Activated T-helper 1 cell treated with anti-CD3 and anti-CD28 coated beads, Interleukin-12 subunit alpha, Interleukin-12 subunit beta, Interleukin-2, Interleukin-4 antibody, amounts not matched to agents 30 ng/mL and 10 ng/mL and 1 ng/mL, durations not matched to agents 14 hours and 24 hours and 36 hours (primary cell): ENCODE data around the gene LEMD3. TPM values are rescaled to one million over a fixed set of nuclear protein-coding genes. Genes with fewer than 3 reads are reported as not detected.

Experiments
- DNase-seq: peaks from one replicate; pipeline ENCODE4 v3.0.0; 2021; ENCODE audit warnings: low spot score
- H3K27ac Mint-ChIP-seq: one replicate; pipeline ENCODE4 v1.8.0; 2021; ENCODE audit warnings: mild to moderate bottlenecking, mixed read lengths
- H3K27me3 Mint-ChIP-seq: one replicate; pipeline ENCODE4 v1.8.0; 2022; ENCODE audit warnings: mild to moderate bottlenecking, moderate library complexity, mixed read lengths; ENCODE audit not compliant: insufficient read depth
- H3K36me3 Mint-ChIP-seq: one replicate; pipeline ENCODE4 v1.8.0; 2021; ENCODE audit warnings: low read depth, mixed read lengths
- H3K4me1 Mint-ChIP-seq: one replicate; pipeline ENCODE4 v1.8.0; 2021; ENCODE audit warnings: low read depth, mixed read lengths
- H3K4me3 Mint-ChIP-seq: one replicate; pipeline ENCODE4 v1.8.0; 2021; ENCODE audit warnings: mild to moderate bottlenecking, moderate library complexity, mixed read lengths
- H3K9me3 Mint-ChIP-seq: one replicate; pipeline ENCODE4 v1.8.0; 2021; ENCODE audit warnings: mixed read lengths
- intact Hi-C: fragments of 100-400 bp; cut with micrococcal nuclease; formaldehyde crosslinking; loops from one replicate; pipeline ENCODE4 v1.15.1; 2024
- total RNA-seq: library from RNA; stranded (reverse); gene quantifications from 2 replicates; pipeline ENCODE4 v1.2.3, GENCODE V29; 2022

The LEMD3 gene
- total RNA-seq: 26.5 and 34.6 TPM in 2 replicates

DNA sequence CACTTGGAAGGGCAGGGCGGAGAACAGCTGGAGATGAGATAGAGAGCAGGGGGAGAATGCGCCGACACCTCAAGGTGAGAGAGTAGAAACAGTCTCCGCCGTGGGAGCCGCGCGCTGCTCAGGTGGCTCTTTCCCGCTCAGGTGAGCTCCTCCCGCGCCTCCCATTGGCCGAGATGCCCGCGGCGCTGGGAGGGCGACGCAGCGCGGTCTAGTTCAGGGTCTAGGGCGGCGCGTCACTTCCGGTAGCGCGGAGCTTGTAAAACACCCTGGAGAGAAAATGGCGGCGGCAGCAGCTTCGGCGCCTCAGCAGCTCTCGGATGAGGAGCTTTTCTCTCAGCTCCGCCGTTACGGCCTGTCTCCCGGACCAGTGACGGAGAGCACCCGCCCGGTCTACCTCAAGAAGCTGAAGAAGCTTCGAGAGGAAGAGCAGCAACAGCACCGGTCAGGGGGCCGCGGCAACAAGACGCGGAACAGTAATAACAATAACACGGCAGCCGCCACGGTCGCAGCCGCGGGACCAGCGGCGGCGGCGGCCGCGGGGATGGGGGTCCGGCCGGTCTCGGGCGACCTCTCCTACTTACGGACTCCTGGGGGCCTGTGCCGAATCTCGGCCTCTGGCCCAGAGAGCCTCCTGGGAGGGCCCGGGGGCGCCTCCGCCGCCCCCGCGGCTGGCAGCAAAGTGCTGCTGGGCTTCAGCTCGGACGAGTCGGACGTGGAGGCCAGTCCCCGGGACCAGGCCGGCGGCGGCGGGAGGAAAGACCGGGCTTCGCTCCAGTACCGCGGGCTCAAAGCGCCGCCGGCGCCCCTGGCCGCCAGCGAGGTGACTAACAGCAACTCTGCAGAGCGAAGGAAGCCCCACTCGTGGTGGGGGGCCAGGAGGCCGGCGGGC is at the start of gene LEMD3:
Gene LEMD3, plus strand, starts transcription at position 264 of the 889 bp plus-strand sequence. Its CDS starts 14 bp downstream, at position 278.
- H3K9me3 Mint-ChIP-seq: no peaks in the 10 kb centered on the region
- intact Hi-C loops: loop anchor here (1.0 to 10.0 kb wide), 11 partner anchors 13 to 1135 kb away; partner anchors contain the start of genes HELB, KICS2, LLPH and TBK1
- peak within 1 kb of the TSS; percentile 99 for H3K4me3 Mint-ChIP-seq
- peak; percentile 91 for DNase-seq
- H3K27ac Mint-ChIP-seq: peak within 1 kb of the TSS; percentile 94
- H3K27me3 Mint-ChIP-seq: peaks cover 5% of the 10 kb centered on the region
- peaks cover 7% of the 10 kb centered on the region for H3K4me1 Mint-ChIP-seq
- H3K36me3 Mint-ChIP-seq: peaks cover 15% of the 10 kb centered on the region

DNA sequence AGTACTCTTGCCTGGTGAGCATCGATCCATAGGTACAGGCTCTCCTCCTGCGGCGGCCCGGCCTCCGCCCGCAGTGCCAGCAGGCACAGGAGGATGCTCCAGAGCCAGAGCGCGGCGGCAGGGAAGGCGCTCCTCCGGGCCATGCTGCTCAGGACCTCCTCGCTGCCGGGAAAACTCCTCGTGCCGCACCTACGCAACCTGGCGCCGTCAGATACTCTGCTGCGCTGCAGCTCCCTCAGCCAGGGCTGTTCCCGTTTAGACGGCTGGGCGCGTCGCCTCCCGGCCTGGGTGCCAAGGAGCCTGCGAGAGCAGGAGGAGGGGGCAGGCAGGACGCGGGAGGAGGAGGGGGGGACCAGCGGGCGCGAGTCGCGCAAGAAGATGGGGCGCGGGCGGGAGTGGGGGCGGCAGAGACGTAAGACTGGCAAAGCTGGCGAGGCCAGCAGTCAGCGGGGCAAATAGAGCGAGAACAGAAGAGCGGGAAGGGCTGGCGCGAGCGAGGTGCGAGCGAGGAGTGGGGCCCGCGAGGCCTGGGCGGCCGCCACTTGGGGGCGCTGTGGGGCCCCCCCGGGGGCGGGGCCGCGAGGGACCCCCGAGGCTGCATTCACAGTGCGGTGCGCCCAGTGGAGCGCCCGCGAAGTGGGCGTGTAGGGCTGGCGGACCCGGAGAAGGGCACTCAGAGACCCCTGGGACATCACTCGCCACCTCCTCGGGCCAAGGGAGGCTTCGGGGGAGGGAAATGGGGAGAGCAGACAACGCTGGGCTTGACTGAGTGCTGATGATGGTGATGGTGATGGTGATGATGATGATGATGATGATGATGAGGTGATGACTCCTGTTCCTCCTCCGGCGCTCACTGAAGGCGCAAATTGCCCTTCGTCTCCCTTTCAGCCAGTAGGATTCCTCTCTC is 48.1 kb upstream of the LEMD3 start, which contains the start of gene WIF1:
Gene WIF1, minus strand, starts transcription at position 257 of the 907 bp plus-strand sequence. Its CDS starts 114 bp downstream, at position 143.
- intact Hi-C loops: loop anchor here (1.0 to 5.0 kb wide), 2 partner anchors 46 to 111 kb away; partner anchors contain the start of gene LEMD3
- Mint-ChIP-seq H3K27me3 (peaks cover 30% of the 10 kb centered on the region), H3K36me3 (no peaks in the 10 kb centered on the region), H3K9me3 (no peaks in the 10 kb centered on the region), H3K4me3 (peak within 1 kb of the TSS; percentile 46), H3K27ac (no peak within 1 kb of the TSS), H3K4me1 (no peaks in the 10 kb centered on the region)
- no peak for DNase-seq

DNA sequence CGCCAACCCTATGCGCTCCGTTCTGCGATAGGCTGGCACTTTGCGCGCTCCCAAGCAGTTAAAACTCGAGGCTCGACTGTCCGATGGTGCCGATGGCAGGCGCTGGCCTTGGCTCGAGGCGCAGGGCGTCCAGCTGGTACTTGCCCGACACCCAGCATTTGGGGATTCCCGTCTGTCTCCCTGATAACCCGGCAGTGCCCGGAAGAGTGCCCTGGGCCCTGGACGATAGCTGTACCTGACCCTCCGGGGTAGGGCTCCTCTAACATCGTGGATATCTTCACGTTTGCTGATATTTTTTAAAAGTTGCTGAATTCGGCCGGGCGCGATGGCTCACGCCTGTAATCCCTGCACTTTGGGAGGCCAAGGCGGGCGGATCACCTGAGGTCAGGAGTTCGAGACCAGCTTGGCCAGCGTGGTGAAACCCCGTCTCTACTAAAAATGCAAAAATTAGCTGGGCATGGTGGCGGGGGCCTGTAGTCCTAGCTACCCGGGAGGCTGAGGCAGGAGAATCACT is 47.4 kb upstream of the LEMD3 start:
- Mint-ChIP-seq H3K36me3 (no peaks in the 10 kb centered on the region), H3K9me3 (no peaks in the 10 kb centered on the region), H3K27ac (no peak overlapping the region), H3K4me3 (peak overlapping the region; percentile 33), H3K27me3 (peaks cover 30% of the 10 kb centered on the region), H3K4me1 (no peaks in the 10 kb centered on the region)
- no peak for DNase-seq
- intact Hi-C loops: loop anchor here (1.0 to 5.0 kb wide), 2 partner anchors 45 to 110 kb away; partner anchors contain the start of gene LEMD3

GRCh38 chr12:65122703-65123102 is 46.7 kb upstream of the LEMD3 start:
- Mint-ChIP-seq H3K27ac (no peak overlapping the region), H3K9me3 (no peaks in the 10 kb centered on the region), H3K36me3 (no peaks in the 10 kb centered on the region), H3K4me3 (no peak overlapping the region), H3K4me1 (no peaks in the 10 kb centered on the region), H3K27me3 (peaks cover 33% of the 10 kb centered on the region)
- DNase-seq: no peak
- intact Hi-C loops: loop anchor here (1.0 to 5.0 kb wide), 3 partner anchors 45 to 326 kb away; partner anchors contain the start of gene LEMD3

DNA sequence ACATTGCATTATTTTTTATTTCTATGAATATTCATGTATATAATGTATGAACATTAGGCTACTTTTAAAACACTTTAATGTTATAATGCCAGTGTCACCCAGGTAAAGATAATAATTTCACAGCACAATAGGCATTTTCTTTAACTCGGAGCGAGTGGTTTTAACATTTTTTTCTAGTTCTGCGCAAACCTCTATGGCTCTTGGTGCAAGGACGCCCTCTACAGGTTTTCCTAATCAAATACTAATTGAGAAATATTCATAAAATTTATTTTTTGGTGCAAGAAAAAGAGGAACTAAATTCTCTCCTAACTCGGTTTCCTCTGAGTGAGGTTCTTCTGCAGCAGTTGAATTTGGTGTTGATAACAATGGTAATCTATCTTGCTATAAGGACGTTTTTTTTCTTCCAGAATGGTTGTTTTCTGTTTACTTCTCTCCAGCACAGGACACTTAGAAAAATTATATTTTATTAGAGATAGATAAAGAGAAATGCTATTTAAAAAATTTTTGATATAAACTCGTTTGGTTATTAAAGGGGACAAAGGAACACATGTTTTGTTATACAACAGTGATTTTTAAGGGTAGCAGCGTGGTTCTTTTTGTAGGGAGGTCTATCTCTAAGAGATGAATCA is 45.8 kb upstream of the LEMD3 start:
- intact Hi-C loops: loop anchor here (1.0 to 5.0 kb wide), 3 partner anchors 44 to 327 kb away; partner anchors contain the start of gene LEMD3
- peaks cover 31% of the 10 kb centered on the region for H3K27me3 Mint-ChIP-seq
- no peaks in the 10 kb centered on the region for H3K4me1 Mint-ChIP-seq
- H3K9me3 Mint-ChIP-seq: no peaks in the 10 kb centered on the region
- DNase-seq: no peak
- H3K4me3 Mint-ChIP-seq: no peak overlapping the region
- H3K27ac Mint-ChIP-seq: no peak overlapping the region
- no peaks in the 10 kb centered on the region for H3K36me3 Mint-ChIP-seq

DNA sequence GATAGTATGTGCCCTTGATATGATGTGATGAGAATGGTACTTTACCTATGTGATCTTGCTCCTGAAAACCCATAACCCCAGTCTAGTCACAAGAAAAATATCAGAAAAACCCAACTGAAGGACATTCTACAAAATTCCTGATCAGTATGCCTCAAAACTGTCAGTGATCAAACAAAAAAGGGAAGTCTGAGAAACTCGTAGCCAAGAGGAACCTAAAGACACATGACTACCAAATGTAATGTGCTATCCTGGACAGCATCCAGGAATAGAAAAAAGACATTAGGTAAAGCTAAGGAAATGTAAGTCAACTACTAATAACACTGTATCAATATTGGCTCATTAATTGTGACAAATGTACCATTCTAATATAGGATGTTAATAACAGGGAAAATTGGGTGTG is 44.1 kb upstream of the LEMD3 start:
- Mint-ChIP-seq H3K9me3 (no peaks in the 10 kb centered on the region), H3K36me3 (no peaks in the 10 kb centered on the region), H3K27me3 (peaks cover 28% of the 10 kb centered on the region), H3K4me3 (no peak overlapping the region), H3K4me1 (no peaks in the 10 kb centered on the region), H3K27ac (no peak overlapping the region)
- intact Hi-C loops: no loop called here
- no peak for DNase-seq

DNA sequence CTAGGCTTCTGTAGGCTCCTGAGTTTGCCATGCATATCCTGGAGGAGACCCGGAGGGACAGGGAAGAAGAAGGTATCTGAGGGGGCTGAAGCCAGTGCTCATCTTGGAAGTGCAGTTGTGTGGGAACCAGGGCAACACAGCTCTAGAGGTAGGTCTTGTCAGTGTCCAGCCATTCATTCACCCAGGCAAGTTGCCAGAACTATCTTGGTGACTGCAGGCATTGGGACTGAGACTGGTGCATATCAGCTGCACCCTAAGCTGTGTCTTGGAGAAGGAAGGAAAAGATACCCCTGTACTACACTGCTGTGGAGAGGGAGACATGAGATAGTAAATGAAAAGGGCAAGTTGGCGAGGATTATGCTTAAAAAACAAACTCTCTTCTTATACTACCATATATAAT is 43.4 kb upstream of the LEMD3 start:
- H3K4me1 Mint-ChIP-seq: no peaks in the 10 kb centered on the region
- no peaks in the 10 kb centered on the region for H3K36me3 Mint-ChIP-seq
- H3K27me3 Mint-ChIP-seq: peaks cover 22% of the 10 kb centered on the region
- no peak for DNase-seq
- H3K27ac Mint-ChIP-seq: no peak overlapping the region
- H3K9me3 Mint-ChIP-seq: no peaks in the 10 kb centered on the region
- no peak overlapping the region for H3K4me3 Mint-ChIP-seq
- intact Hi-C loops: no loop called here

GRCh38 chr12:65126482-65126881 is 42.9 kb upstream of the LEMD3 start:
- intact Hi-C loops: no loop called here
- H3K4me3 Mint-ChIP-seq: no peak overlapping the region
- DNase-seq: no peak
- no peak overlapping the region for H3K27ac Mint-ChIP-seq
- H3K27me3 Mint-ChIP-seq: peaks cover 26% of the 10 kb centered on the region
- H3K9me3 Mint-ChIP-seq: no peaks in the 10 kb centered on the region
- no peaks in the 10 kb centered on the region for H3K36me3 Mint-ChIP-seq
- no peaks in the 10 kb centered on the region for H3K4me1 Mint-ChIP-seq

DNA sequence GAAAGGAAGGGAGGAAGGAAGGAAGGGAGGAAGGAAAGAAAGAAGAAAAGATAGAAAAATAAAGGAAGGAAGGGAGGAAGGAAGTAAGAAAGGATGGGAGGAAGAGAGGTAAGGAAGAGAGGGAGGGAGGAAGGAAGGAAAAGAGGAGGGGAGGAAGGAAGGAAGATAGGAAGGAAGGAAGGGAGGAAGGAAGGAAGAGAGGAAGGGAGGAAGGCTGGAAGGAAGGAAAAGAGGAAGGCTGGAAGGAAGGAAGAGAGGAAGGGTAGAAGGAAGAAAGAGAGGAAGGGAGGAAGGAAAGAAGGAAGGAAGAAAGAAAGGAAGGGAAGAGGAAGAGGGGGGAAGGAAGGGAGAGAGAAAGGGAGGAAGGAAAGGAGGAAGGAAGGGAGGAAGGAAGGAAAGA is 35.5 kb upstream of the LEMD3 start:
- no peak for DNase-seq
- Mint-ChIP-seq H3K4me1 (no peaks in the 10 kb centered on the region), H3K27ac (no peak overlapping the region), H3K36me3 (no peaks in the 10 kb centered on the region), H3K9me3 (peaks cover 14% of the 10 kb centered on the region), H3K27me3 (peaks cover 23% of the 10 kb centered on the region), H3K4me3 (no peak overlapping the region)
- intact Hi-C loops: no loop called here

GRCh38 chr12:65139389-65139788 is 30.0 kb upstream of the LEMD3 start:
- Mint-ChIP-seq H3K4me3 (no peak overlapping the region), H3K4me1 (no peaks in the 10 kb centered on the region), H3K27ac (no peak overlapping the region), H3K9me3 (peaks cover 9% of the 10 kb centered on the region), H3K36me3 (no peaks in the 10 kb centered on the region), H3K27me3 (peaks cover 31% of the 10 kb centered on the region)
- DNase-seq: no peak
- intact Hi-C loops: no loop called here

DNA sequence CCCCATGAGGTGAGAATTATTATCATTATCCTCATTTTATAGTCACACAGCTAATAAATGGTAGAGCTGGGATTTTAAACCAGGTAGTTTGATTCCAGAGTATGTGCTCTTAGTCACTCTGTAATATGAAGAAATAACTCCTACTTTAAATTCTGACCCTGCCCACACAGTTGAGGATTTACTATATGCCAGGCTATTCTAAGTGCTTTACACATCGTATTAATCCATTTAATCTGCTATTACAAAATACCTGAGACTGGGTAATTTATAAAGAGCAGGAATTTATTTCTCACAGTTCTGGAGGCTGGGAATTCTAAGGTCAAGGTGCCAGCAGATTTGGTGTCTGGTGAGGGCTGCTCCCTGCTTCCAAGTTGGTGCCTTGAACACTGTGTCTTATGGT is 28.6 kb upstream of the LEMD3 start:
- no peaks in the 10 kb centered on the region for H3K36me3 Mint-ChIP-seq
- no peaks in the 10 kb centered on the region for H3K4me1 Mint-ChIP-seq
- peaks cover 43% of the 10 kb centered on the region for H3K27me3 Mint-ChIP-seq
- intact Hi-C loops: no loop called here
- H3K4me3 Mint-ChIP-seq: no peak overlapping the region
- DNase-seq: no peak
- H3K9me3 Mint-ChIP-seq: peaks cover 9% of the 10 kb centered on the region
- no peak overlapping the region for H3K27ac Mint-ChIP-seq

GRCh38 chr12:65147312-65147905 is 22.0 kb upstream of the LEMD3 start:
- Mint-ChIP-seq H3K27me3 (peaks cover 26% of the 10 kb centered on the region), H3K36me3 (no peaks in the 10 kb centered on the region), H3K4me1 (no peaks in the 10 kb centered on the region), H3K9me3 (no peaks in the 10 kb centered on the region), H3K27ac (no peak overlapping the region), H3K4me3 (no peak overlapping the region)
- DNase-seq: no peak
- intact Hi-C loops: no loop called here
